GM12878 (cell line): ENCODE data around the gene IRF2. TPM values are rescaled to one million over a fixed set of nuclear protein-coding genes. Genes with fewer than 3 reads are reported as not detected.

Source experiments
- CBX3 ChIP-seq: fragments of 200-600 bp; sonication (generic); IDR thresholded peaks from 2 replicates; pipeline ENCODE4 v1.6.1; 2016; ENCODE audit warnings: low read depth, borderline replicate concordance
- CREB1 ChIP-seq: IDR thresholded peaks from 2 replicates; pipeline ENCODE4 v1.6.1; 2012; ENCODE audit warnings: low read depth, mild to moderate bottlenecking, inconsistent platforms
- EP300 ChIP-seq, 2 experiments: fragments of 150-350 bp in 1 of 2; IDR thresholded peaks; 2 replicates each; pipeline ENCODE4 v1.6.1; 2011 to 2012; ENCODE audit warnings: low read depth in 2 of 2, low read length in 2 of 2, borderline replicate concordance in 1 of 2, improper control_type of control experiment in 1 of 2, inconsistent platforms in 1 of 2; ENCODE audit not compliant: control insufficient read depth in 1 of 2
- HDGF ChIP-seq: fragments of 450-650 bp; IDR thresholded peaks from 2 replicates; pipeline ENCODE4 v1.6.1; 2016; ENCODE audit warnings: antibody characterized with exemption
- KDM1A ChIP-seq: fragments of 200-600 bp; sonication (generic); IDR thresholded peaks from 2 replicates; pipeline ENCODE4 v1.6.1; 2016; ENCODE audit warnings: borderline replicate concordance
- MEF2A ChIP-seq: IDR thresholded peaks from 2 replicates; pipeline ENCODE4 v1.6.1; 2011; ENCODE audit warnings: low read depth, mild to moderate bottlenecking, low read length, moderate library complexity; ENCODE audit not compliant: insufficient read depth
- NBN ChIP-seq: fragments of 450-650 bp; IDR thresholded peaks from 2 replicates; pipeline ENCODE4 v1.6.1; 2016
- NFIC ChIP-seq: IDR thresholded peaks from 2 replicates; pipeline ENCODE4 v1.6.1; 2012; ENCODE audit warnings: low read depth, mild to moderate bottlenecking, inconsistent platforms, low read length, moderate library complexity
- PAX8 ChIP-seq: fragments of 450-650 bp; IDR thresholded peaks from 2 replicates; pipeline ENCODE4 v1.6.1; 2017; ENCODE audit warnings: mild to moderate bottlenecking, moderate library complexity
- POLR2AphosphoS2 ChIP-seq: IDR thresholded peaks from 2 replicates; pipeline ENCODE4 v1.6.1; 2011; ENCODE audit warnings: low read depth, mild to moderate bottlenecking, low read length, improper control_type of control experiment, moderate library complexity
- RAD21 ChIP-seq: IDR thresholded peaks from 2 replicates; pipeline ENCODE4 v1.6.1; 2011; ENCODE audit warnings: mild to moderate bottlenecking, low read depth, low read length, moderate library complexity; ENCODE audit not compliant: insufficient read depth
- TBL1XR1 ChIP-seq: IDR thresholded peaks from 2 replicates; pipeline ENCODE4 v1.6.1; 2012; ENCODE audit warnings: low read depth, low read length, improper control_type of control experiment
- YY1 ChIP-seq: IDR thresholded peaks from 2 replicates; pipeline ENCODE4 v1.6.1; 2011; ENCODE audit warnings: low read depth, mild to moderate bottlenecking, low read length
- ZNF622 ChIP-seq: fragments of 450-650 bp; IDR thresholded peaks from 2 replicates; pipeline ENCODE4 v1.6.1; 2017; ENCODE audit warnings: mild to moderate bottlenecking, inconsistent platforms
- ZSCAN29 ChIP-seq: fragments of 450-650 bp; IDR thresholded peaks from 2 replicates; pipeline ENCODE4 v1.6.1; 2017; ENCODE audit warnings: mild to moderate bottlenecking, moderate library complexity
- polyA plus RNA-seq, 11 experiments: library from polyadenylated mRNA; depleted of rRNA in 4 of 11; unstranded in 6 of 11; stranded (reverse) in 5 of 11; fragments of >200 nt; fragmentation: Nextera tagmentation in 4 of 11; fragmentation: Illumina TruSeq in 1 of 11; extraction: Ambion mirVana in 4 of 11; extraction: Trizol in 1 of 11; gene quantifications; 1 replicate in 1 of 11; 2 replicates in 10 of 11; pipeline versions ENCODE4 v1.2.1 to v1.2.3, GENCODE V29; 2011 to 2016; ENCODE audit warnings: inconsistent platforms in 2 of 11, missing spikeins in 2 of 11, low read depth in 1 of 11
- total RNA-seq, 4 experiments: library from RNA; depleted of rRNA in 3 of 4; stranded (reverse); fragments of >200 nt in 3 of 4; fragmentation: Illumina TruSeq in 1 of 4; extraction: Trizol in 1 of 4; gene quantifications; 2 replicates each; pipeline versions ENCODE4 v1.2.1 to v1.2.3, GENCODE V29; 2013 to 2021
- TF ChIP-seq, protein P1 (sequence below): fragments of 450-650 bp; IDR thresholded peaks from 2 replicates; pipeline ENCODE4 v1.6.1; 2017; ENCODE audit warnings: low read depth, mild to moderate bottlenecking, moderate library complexity
- TF ChIP-seq, protein P2 (sequence below): IDR thresholded peaks from 2 replicates; pipeline ENCODE4 v1.6.1; 2011; ENCODE audit warnings: mild to moderate bottlenecking, low read depth, low read length, moderate library complexity; ENCODE audit not compliant: insufficient replicate concordance
- TF ChIP-seq, protein P3 (sequence below): IDR thresholded peaks from 2 replicates; pipeline ENCODE4 v1.6.1; 2011; ENCODE audit warnings: low read depth, mild to moderate bottlenecking, low read length, moderate library complexity, borderline replicate concordance; ENCODE audit errors: extremely low read depth
- TF ChIP-seq, protein P4 (sequence below): fragments of 450-650 bp; IDR thresholded peaks from 2 replicates; pipeline ENCODE4 v1.6.1; 2017; ENCODE audit warnings: mild to moderate bottlenecking, moderate library complexity

IRF2 gene
- total and polyA plus RNA-seq, 10 of the 15 experiments (the other 5 are each of a cell fraction or from before 2014, with no cell fraction given): 45.1 to 99.3 (median 58.9) TPM

DNA sequence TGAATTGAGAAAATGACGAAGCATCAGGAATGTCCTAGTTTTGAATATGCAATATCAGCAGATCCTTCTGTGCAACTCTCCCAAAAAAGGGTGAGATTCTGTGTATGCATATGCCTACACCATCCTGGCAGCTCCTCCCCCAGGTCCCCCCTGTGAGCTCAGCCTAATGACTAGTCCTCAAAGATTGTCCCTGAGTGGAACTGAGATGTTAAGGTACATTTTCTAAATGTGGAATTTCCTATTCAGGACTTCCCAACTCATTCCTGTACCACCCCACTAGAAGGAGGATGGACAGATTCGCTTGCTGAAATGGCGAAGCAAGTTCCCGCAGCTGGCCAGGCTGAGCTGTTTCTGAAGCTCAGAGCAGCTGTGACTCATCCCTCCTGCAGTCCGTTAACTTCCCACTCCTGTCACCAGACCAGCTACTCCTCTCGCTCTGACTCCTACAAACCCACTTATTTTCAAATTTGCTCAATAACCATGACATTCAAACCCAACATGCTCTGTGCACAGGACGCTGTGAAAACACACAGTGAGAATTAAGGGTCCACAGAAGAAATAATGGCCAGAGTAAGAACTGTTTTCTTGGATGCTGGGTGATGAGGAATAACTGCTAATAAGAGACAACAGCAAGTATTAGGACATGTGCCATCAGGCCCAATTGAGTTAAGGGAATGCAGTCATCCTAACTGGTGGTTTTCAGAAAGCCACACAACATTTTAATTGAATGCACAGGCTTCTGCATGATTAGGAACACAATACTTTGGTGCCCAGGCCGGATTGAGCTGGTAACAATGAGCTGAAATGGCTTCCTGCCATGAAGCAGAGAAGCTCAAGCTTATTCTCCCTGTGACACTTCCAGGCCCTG, 40.0 kb upstream of the IRF2 start (continued):
- TF ChIP-seq, protein P1, sequence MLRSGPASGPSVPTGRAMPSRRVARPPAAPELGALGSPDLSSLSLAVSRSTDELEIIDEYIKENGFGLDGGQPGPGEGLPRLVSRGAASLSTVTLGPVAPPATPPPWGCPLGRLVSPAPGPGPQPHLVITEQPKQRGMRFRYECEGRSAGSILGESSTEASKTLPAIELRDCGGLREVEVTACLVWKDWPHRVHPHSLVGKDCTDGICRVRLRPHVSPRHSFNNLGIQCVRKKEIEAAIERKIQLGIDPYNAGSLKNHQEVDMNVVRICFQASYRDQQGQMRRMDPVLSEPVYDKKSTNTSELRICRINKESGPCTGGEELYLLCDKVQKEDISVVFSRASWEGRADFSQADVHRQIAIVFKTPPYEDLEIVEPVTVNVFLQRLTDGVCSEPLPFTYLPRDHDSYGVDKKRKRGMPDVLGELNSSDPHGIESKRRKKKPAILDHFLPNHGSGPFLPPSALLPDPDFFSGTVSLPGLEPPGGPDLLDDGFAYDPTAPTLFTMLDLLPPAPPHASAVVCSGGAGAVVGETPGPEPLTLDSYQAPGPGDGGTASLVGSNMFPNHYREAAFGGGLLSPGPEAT: peak; percentile 92
- TF ChIP-seq MEF2A (peak; percentile 96), YY1 (peak; percentile 88), RAD21 (no peak), TBL1XR1 (peak; percentile 99), NBN (peak; percentile 96), CBX3 (no peak), KDM1A (no peak), HDGF (no peak), NFIC (peak; percentile 100), ZSCAN29 (0 out of 2 replicates have a peak, but pooled peaks have one; percentile 50), ZNF622 (no peak), POLR2AphosphoS2 (no peak), PAX8 (no peak), CREB1 (peak; percentile 80), EP300 (IDR thresholded peaks at IDR 0.05; ENCODE audit: borderline replicate concordance in 1 of 2, control insufficient read depth in 1 of 2, low read depth in 2 of 2, low read length in 2 of 2) (peak; percentile 99 to 100)
- TF ChIP-seq, protein P2, sequence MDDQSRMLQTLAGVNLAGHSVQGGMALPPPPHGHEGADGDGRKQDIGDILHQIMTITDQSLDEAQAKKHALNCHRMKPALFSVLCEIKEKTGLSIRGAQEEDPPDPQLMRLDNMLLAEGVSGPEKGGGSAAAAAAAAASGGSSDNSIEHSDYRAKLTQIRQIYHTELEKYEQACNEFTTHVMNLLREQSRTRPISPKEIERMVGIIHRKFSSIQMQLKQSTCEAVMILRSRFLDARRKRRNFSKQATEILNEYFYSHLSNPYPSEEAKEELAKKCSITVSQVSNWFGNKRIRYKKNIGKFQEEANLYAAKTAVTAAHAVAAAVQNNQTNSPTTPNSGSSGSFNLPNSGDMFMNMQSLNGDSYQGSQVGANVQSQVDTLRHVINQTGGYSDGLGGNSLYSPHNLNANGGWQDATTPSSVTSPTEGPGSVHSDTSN: peak; percentile 86
- TF ChIP-seq, protein P3, sequence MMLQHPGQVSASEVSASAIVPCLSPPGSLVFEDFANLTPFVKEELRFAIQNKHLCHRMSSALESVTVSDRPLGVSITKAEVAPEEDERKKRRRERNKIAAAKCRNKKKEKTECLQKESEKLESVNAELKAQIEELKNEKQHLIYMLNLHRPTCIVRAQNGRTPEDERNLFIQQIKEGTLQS: no peak
- TF ChIP-seq, protein P4, sequence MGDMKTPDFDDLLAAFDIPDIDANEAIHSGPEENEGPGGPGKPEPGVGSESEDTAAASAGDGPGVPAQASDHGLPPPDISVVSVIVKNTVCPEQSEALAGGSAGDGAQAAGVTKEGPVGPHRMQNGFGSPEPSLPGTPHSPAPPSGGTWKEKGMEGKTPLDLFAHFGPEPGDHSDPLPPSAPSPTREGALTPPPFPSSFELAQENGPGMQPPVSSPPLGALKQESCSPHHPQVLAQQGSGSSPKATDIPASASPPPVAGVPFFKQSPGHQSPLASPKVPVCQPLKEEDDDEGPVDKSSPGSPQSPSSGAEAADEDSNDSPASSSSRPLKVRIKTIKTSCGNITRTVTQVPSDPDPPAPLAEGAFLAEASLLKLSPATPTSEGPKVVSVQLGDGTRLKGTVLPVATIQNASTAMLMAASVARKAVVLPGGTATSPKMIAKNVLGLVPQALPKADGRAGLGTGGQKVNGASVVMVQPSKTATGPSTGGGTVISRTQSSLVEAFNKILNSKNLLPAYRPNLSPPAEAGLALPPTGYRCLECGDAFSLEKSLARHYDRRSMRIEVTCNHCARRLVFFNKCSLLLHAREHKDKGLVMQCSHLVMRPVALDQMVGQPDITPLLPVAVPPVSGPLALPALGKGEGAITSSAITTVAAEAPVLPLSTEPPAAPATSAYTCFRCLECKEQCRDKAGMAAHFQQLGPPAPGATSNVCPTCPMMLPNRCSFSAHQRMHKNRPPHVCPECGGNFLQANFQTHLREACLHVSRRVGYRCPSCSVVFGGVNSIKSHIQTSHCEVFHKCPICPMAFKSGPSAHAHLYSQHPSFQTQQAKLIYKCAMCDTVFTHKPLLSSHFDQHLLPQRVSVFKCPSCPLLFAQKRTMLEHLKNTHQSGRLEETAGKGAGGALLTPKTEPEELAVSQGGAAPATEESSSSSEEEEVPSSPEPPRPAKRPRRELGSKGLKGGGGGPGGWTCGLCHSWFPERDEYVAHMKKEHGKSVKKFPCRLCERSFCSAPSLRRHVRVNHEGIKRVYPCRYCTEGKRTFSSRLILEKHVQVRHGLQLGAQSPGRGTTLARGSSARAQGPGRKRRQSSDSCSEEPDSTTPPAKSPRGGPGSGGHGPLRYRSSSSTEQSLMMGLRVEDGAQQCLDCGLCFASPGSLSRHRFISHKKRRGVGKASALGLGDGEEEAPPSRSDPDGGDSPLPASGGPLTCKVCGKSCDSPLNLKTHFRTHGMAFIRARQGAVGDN: 0 out of 2 replicates have a peak, but pooled peaks have one; percentile 21
